K562 (cell line): Measurements from ENCODE around the gene APC2. TPM values are rescaled to one million over a fixed set of nuclear protein-coding genes. Genes with fewer than 3 reads are reported as not detected.

Experiments used
- BCOR ChIP-seq: fragments of 450-650 bp; IDR thresholded peaks from 2 replicates; pipeline ENCODE4 v1.6.1; 2016
- KAT8 ChIP-seq: fragments of 450-650 bp; IDR thresholded peaks from 2 replicates; pipeline ENCODE4 v1.6.1; 2016; ENCODE audit warnings: low read depth, mild to moderate bottlenecking
- MIER1 ChIP-seq: fragments of 450-650 bp; IDR thresholded peaks from 2 replicates; pipeline ENCODE4 v1.6.1; 2016; ENCODE audit warnings: antibody characterized with exemption, mild to moderate bottlenecking, low read depth
- POLR2AphosphoS2 ChIP-seq: IDR thresholded peaks from 2 replicates; pipeline ENCODE4 v1.6.1; 2012; ENCODE audit warnings: low read length, improper control_type of control experiment
- RBM22 ChIP-seq: fragments of 200-400 bp; formaldehyde crosslinking; IDR thresholded peaks from 2 replicates; pipeline ENCODE4 v1.6.1; 2018; ENCODE audit warnings: low read length, low read depth; ENCODE audit not compliant: poor library complexity, severe bottlenecking
- TSC22D4 ChIP-seq: fragments of 450-650 bp; IDR thresholded peaks from 2 replicates; pipeline ENCODE4 v1.6.1; 2016; ENCODE audit warnings: missing genetic modification characterization, missing biosample characterization, control low read depth
- ZKSCAN3 ChIP-seq: fragments of 250-450 bp; sonication (Bioruptor Pico); IDR thresholded peaks from 2 replicates; pipeline ENCODE4 v1.4.0; 2020
- ZNF583 ChIP-seq: fragments of 250-450 bp; sonication (Bioruptor Pico); IDR thresholded peaks from 2 replicates; pipeline ENCODE4 v1.4.0; 2020
- polyA plus RNA-seq, 8 experiments: library from polyadenylated mRNA; depleted of rRNA in 4 of 8; stranded (reverse) in 5 of 8; unstranded in 3 of 8; fragments of >200 nt; fragmentation: Nextera tagmentation in 2 of 8; fragmentation: Illumina TruSeq in 1 of 8; extraction: Ambion mirVana in 2 of 8; extraction: Trizol in 1 of 8; gene quantifications; 2 replicates each; pipeline versions ENCODE4 v1.2.1 to v1.2.3, GENCODE V29; 2011 to 2014; ENCODE audit warnings: inconsistent platforms in 1 of 8, missing spikeins in 1 of 8
- total RNA-seq, 7 experiments: library from RNA; depleted of rRNA in 6 of 7; stranded (reverse); fragments of >200 nt in 6 of 7; fragmentation: Illumina TruSeq in 2 of 7; extraction: Trizol in 2 of 7; gene quantifications; 2 replicates each; pipeline versions ENCODE4 v1.2.1 to v1.2.3, GENCODE V29; 2011 to 2021; ENCODE audit warnings: low replicate concordance in 1 of 7
- TF ChIP-seq, protein P1 (sequence below): fragments of 450-650 bp; IDR thresholded peaks from 2 replicates; pipeline ENCODE4 v1.6.1; 2016; ENCODE audit warnings: mild to moderate bottlenecking
- TF ChIP-seq, protein P2 (sequence below): fragments of 450-650 bp; IDR thresholded peaks from 2 replicates; pipeline ENCODE4 v1.6.1; 2017; ENCODE audit warnings: antibody characterized with exemption, mild to moderate bottlenecking
- TF ChIP-seq, protein P3 (sequence below): fragments of 200-800 bp; sonication (Bioruptor generic); IDR thresholded peaks from 2 replicates; pipeline ENCODE4 v1.6.1; 2017; ENCODE audit warnings: missing genetic modification characterization, missing compliant biosample characterization
- TF ChIP-seq, protein P4 (sequence below): fragments of 250-450 bp; sonication (Bioruptor Pico); IDR thresholded peaks from 2 replicates; pipeline ENCODE4 v1.9.0; 2021; ENCODE audit warnings: mild to moderate bottlenecking, inconsistent platforms
- TF ChIP-seq, protein P5 (sequence below): fragments of 450-650 bp; IDR thresholded peaks from 2 replicates; pipeline ENCODE4 v1.6.1; 2018; ENCODE audit warnings: mild to moderate bottlenecking, low read depth; ENCODE audit not compliant: partially characterized antibody
- TF ChIP-seq, protein P6 (sequence below): sonication (generic); formaldehyde crosslinking; IDR thresholded peaks from 2 replicates; pipeline ENCODE4 v1.8.0; 2023; ENCODE audit warnings: mild to moderate bottlenecking, missing genetic modification reagents

APC2 gene
- total and polyA plus RNA-seq, 9 of the 15 experiments (the other 6 are each of a cell fraction or from before 2014, with no cell fraction given) = 0.01 to 0.40 (median 0.05) TPM; not detected in 3

DNA sequence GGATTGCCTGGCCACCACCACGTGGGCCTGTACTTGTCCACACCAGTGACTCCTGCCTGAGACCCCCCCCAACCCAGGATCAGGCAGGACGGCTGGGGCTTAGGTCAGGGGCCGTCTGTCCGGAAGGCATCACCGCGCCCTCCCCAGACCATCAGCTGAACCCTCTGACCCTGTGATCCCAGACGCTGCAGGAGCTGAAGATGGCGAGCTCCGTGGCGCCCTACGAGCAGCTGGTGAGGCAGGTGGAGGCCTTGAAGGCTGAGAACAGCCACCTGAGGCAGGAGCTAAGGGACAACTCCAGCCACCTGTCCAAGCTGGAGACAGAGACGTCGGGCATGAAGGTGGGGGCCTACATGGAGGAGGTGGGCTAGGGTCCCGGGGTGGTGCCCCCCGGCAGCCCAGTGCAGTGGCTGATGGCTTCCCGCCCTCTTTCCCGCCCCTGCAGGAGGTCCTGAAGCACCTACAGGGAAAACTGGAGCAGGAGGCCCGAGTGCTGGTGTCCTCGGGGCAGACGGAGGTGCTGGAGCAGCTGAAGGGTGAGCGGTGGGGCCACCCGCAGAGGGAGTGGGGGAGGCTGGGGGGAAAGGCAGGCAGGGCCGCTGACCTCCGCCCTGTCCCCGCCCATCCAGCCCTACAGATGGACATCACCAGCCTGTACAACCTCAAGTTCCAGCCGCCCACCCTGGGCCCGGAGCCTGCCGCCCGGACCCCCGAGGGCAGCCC lies 3.0 kb downstream of the APC2 start (continued):
- TF ChIP-seq, protein P1, sequence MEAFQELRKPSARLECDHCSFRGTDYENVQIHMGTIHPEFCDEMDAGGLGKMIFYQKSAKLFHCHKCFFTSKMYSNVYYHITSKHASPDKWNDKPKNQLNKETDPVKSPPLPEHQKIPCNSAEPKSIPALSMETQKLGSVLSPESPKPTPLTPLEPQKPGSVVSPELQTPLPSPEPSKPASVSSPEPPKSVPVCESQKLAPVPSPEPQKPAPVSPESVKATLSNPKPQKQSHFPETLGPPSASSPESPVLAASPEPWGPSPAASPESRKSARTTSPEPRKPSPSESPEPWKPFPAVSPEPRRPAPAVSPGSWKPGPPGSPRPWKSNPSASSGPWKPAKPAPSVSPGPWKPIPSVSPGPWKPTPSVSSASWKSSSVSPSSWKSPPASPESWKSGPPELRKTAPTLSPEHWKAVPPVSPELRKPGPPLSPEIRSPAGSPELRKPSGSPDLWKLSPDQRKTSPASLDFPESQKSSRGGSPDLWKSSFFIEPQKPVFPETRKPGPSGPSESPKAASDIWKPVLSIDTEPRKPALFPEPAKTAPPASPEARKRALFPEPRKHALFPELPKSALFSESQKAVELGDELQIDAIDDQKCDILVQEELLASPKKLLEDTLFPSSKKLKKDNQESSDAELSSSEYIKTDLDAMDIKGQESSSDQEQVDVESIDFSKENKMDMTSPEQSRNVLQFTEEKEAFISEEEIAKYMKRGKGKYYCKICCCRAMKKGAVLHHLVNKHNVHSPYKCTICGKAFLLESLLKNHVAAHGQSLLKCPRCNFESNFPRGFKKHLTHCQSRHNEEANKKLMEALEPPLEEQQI = no peak
- no peak for TF ChIP-seq MIER1
- TF ChIP-seq ZKSCAN3 (CRISPR knock-in tag) = no peak
- TF ChIP-seq, protein P2, sequence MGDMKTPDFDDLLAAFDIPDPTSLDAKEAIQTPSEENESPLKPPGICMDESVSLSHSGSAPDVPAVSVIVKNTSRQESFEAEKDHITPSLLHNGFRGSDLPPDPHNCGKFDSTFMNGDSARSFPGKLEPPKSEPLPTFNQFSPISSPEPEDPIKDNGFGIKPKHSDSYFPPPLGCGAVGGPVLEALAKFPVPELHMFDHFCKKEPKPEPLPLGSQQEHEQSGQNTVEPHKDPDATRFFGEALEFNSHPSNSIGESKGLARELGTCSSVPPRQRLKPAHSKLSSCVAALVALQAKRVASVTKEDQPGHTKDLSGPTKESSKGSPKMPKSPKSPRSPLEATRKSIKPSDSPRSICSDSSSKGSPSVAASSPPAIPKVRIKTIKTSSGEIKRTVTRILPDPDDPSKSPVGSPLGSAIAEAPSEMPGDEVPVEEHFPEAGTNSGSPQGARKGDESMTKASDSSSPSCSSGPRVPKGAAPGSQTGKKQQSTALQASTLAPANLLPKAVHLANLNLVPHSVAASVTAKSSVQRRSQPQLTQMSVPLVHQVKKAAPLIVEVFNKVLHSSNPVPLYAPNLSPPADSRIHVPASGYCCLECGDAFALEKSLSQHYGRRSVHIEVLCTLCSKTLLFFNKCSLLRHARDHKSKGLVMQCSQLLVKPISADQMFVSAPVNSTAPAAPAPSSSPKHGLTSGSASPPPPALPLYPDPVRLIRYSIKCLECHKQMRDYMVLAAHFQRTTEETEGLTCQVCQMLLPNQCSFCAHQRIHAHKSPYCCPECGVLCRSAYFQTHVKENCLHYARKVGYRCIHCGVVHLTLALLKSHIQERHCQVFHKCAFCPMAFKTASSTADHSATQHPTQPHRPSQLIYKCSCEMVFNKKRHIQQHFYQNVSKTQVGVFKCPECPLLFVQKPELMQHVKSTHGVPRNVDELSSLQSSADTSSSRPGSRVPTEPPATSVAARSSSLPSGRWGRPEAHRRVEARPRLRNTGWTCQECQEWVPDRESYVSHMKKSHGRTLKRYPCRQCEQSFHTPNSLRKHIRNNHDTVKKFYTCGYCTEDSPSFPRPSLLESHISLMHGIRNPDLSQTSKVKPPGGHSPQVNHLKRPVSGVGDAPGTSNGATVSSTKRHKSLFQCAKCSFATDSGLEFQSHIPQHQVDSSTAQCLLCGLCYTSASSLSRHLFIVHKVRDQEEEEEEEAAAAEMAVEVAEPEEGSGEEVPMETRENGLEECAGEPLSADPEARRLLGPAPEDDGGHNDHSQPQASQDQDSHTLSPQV = no peak
- TF ChIP-seq KAT8 = no peak
- no peak for TF ChIP-seq RBM22
- TF ChIP-seq ZNF583 = no peak
- no peak for TF ChIP-seq BCOR
- TF ChIP-seq, protein P3, sequence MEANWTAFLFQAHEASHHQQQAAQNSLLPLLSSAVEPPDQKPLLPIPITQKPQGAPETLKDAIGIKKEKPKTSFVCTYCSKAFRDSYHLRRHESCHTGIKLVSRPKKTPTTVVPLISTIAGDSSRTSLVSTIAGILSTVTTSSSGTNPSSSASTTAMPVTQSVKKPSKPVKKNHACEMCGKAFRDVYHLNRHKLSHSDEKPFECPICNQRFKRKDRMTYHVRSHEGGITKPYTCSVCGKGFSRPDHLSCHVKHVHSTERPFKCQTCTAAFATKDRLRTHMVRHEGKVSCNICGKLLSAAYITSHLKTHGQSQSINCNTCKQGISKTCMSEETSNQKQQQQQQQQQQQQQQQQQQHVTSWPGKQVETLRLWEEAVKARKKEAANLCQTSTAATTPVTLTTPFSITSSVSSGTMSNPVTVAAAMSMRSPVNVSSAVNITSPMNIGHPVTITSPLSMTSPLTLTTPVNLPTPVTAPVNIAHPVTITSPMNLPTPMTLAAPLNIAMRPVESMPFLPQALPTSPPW = no peak
- no peak for TF ChIP-seq TSC22D4
- TF ChIP-seq, protein P4, sequence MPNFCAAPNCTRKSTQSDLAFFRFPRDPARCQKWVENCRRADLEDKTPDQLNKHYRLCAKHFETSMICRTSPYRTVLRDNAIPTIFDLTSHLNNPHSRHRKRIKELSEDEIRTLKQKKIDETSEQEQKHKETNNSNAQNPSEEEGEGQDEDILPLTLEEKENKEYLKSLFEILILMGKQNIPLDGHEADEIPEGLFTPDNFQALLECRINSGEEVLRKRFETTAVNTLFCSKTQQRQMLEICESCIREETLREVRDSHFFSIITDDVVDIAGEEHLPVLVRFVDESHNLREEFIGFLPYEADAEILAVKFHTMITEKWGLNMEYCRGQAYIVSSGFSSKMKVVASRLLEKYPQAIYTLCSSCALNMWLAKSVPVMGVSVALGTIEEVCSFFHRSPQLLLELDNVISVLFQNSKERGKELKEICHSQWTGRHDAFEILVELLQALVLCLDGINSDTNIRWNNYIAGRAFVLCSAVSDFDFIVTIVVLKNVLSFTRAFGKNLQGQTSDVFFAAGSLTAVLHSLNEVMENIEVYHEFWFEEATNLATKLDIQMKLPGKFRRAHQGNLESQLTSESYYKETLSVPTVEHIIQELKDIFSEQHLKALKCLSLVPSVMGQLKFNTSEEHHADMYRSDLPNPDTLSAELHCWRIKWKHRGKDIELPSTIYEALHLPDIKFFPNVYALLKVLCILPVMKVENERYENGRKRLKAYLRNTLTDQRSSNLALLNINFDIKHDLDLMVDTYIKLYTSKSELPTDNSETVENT (CRISPR knock-in tag) = no peak
- no peak for TF ChIP-seq POLR2AphosphoS2
- TF ChIP-seq, protein P5, sequence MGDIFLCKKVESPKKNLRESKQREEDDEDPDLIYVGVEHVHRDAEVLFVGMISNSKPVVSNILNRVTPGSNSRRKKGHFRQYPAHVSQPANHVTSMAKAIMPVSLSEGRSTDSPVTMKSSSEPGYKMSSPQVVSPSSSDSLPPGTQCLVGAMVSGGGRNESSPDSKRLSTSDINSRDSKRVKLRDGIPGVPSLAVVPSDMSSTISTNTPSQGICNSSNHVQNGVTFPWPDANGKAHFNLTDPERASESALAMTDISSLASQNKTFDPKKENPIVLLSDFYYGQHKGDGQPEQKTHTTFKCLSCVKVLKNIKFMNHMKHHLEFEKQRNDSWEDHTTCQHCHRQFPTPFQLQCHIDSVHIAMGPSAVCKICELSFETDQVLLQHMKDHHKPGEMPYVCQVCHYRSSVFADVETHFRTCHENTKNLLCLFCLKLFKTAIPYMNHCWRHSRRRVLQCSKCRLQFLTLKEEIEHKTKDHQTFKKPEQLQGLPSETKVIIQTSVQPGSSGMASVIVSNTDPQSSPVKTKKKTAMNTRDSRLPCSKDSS = no peak
- TF ChIP-seq, protein P6, sequence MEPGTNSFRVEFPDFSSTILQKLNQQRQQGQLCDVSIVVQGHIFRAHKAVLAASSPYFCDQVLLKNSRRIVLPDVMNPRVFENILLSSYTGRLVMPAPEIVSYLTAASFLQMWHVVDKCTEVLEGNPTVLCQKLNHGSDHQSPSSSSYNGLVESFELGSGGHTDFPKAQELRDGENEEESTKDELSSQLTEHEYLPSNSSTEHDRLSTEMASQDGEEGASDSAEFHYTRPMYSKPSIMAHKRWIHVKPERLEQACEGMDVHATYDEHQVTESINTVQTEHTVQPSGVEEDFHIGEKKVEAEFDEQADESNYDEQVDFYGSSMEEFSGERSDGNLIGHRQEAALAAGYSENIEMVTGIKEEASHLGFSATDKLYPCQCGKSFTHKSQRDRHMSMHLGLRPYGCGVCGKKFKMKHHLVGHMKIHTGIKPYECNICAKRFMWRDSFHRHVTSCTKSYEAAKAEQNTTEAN (CRISPR knock-in tag) = no peak
